H9 (cell line): ENCODE results near the gene TTC28. TPM values are rescaled to one million over a fixed set of nuclear protein-coding genes. Genes with fewer than 3 reads are reported as not detected.
"Not testable (repeated sequence)": the region's sequence is repeated elsewhere in the genome, so short reads cannot be mapped to it uniquely, and the experiment has no call there.

Source experiments
- DNase-seq: peaks from one replicate; pipeline ENCODE4 v3.0.0-alpha.2; 2017
- H2AFZ ChIP-seq: one replicate; pipeline ENCODE4 v1.6.1; 2013; ENCODE audit warnings: mild to moderate bottlenecking, low read length, control low read depth, moderate library complexity
- H2AK5ac ChIP-seq: 2 replicates; pipeline ENCODE4 v1.6.1; 2013; ENCODE audit warnings: low read length, control low read depth, mixed read lengths; ENCODE audit not compliant: insufficient read length
- H2BK120ac ChIP-seq: one replicate; pipeline ENCODE4 v1.6.1; 2013; ENCODE audit warnings: low read depth, mild to moderate bottlenecking, low read length, control low read depth, inconsistent platforms; ENCODE audit not compliant: poor library complexity, severe bottlenecking
- H2BK12ac ChIP-seq: 2 replicates; pipeline ENCODE4 v1.6.1; 2013; ENCODE audit warnings: low read length, control low read depth, mixed read lengths, low read depth; ENCODE audit not compliant: insufficient read length
- H2BK15ac ChIP-seq: 2 replicates; pipeline ENCODE4 v1.6.1; 2013; ENCODE audit warnings: low read depth, low read length, control low read depth
- H2BK20ac ChIP-seq: one replicate; pipeline ENCODE4 v1.6.1; 2013; ENCODE audit warnings: low read depth, mild to moderate bottlenecking, low read length, control low read depth, inconsistent platforms; ENCODE audit not compliant: poor library complexity, severe bottlenecking
- H2BK5ac ChIP-seq: 2 replicates; pipeline ENCODE4 v1.6.1; 2013; ENCODE audit warnings: low read length, control low read depth, mixed read lengths; ENCODE audit not compliant: insufficient read length
- H3K14ac ChIP-seq: 2 replicates; pipeline ENCODE4 v1.6.1; 2013; ENCODE audit warnings: low read length, control low read depth; ENCODE audit not compliant: insufficient read depth
- H3K18ac ChIP-seq: 2 replicates; pipeline ENCODE4 v1.6.1; 2013; ENCODE audit warnings: low read depth, mild to moderate bottlenecking, mixed read lengths, low read length, control low read depth; ENCODE audit not compliant: insufficient read length
- H3K23ac ChIP-seq: 2 replicates; pipeline ENCODE4 v1.6.1; 2013; ENCODE audit warnings: low read length, control low read depth, mixed read lengths, low read depth; ENCODE audit not compliant: insufficient read length
- H3K23me2 ChIP-seq: 2 replicates; pipeline ENCODE4 v1.6.1; 2013; ENCODE audit warnings: low read depth, mild to moderate bottlenecking, mixed read lengths, low read length, control low read depth; ENCODE audit not compliant: insufficient read length, poor library complexity, severe bottlenecking
- H3K27ac ChIP-seq: 2 replicates; pipeline ENCODE4 v1.5.1; 2013; ENCODE audit warnings: low read length, control low read depth, mixed read lengths, low read depth; ENCODE audit not compliant: insufficient read length
- H3K27me3 ChIP-seq: 2 replicates; pipeline ENCODE4 v1.6.1; 2013; ENCODE audit warnings: low read length, control low read depth, inconsistent platforms; ENCODE audit not compliant: insufficient read depth
- H3K4ac ChIP-seq: 2 replicates; pipeline ENCODE4 v1.6.1; 2013; ENCODE audit warnings: low read depth, mild to moderate bottlenecking, control low read depth, inconsistent platforms, low read length, moderate library complexity
- H3K4me1 ChIP-seq: 2 replicates; pipeline ENCODE4 v1.6.1; 2013; ENCODE audit warnings: low read length, control low read depth, inconsistent platforms; ENCODE audit not compliant: insufficient read depth
- H3K4me2 ChIP-seq: 2 replicates; pipeline ENCODE4 v1.6.1; 2013; ENCODE audit warnings: low read length, control low read depth, mixed read lengths; ENCODE audit not compliant: insufficient read length, insufficient read depth
- H3K56ac ChIP-seq: 2 replicates; pipeline ENCODE4 v1.6.1; 2013; ENCODE audit warnings: low read depth, mild to moderate bottlenecking, mixed read lengths, low read length, control low read depth; ENCODE audit not compliant: insufficient read length
- H3K79me1 ChIP-seq: 2 replicates; pipeline ENCODE4 v1.6.1; 2013; ENCODE audit warnings: low read depth, mild to moderate bottlenecking, moderate library complexity, low read length, control low read depth, inconsistent platforms; ENCODE audit not compliant: insufficient read depth, poor library complexity, severe bottlenecking
- H3K79me2 ChIP-seq: 2 replicates; pipeline ENCODE4 v1.6.1; 2013; ENCODE audit warnings: low read length, control low read depth, inconsistent platforms; ENCODE audit not compliant: insufficient read depth
- H3K9ac ChIP-seq: 2 replicates; pipeline ENCODE4 v1.6.1; 2013; ENCODE audit warnings: low read length, control low read depth, mixed read lengths; ENCODE audit not compliant: insufficient read length; ENCODE audit errors: extremely low read depth
- H3K9me3 ChIP-seq: one replicate; pipeline ENCODE4 v1.6.1; 2013; ENCODE audit warnings: low read depth, low read length, inconsistent platforms; ENCODE audit not compliant: control insufficient read depth
- H3T11ph ChIP-seq: one replicate; pipeline ENCODE4 v1.6.1; 2013; ENCODE audit warnings: mild to moderate bottlenecking, low read length, control low read depth, inconsistent platforms
- H4K20me1 ChIP-seq: one replicate; pipeline ENCODE4 v1.6.1; 2013; ENCODE audit not compliant: control insufficient read depth, insufficient read length, insufficient read depth
- H4K5ac ChIP-seq: 2 replicates; pipeline ENCODE4 v1.6.1; 2013; ENCODE audit warnings: low read depth, mild to moderate bottlenecking, mixed read lengths, low read length, control low read depth; ENCODE audit not compliant: insufficient read length
- H4K8ac ChIP-seq: replicated peaks from 2 replicates; pipeline ENCODE4 v1.6.1; 2013; ENCODE audit warnings: low read length, control low read depth, mixed read lengths, low read depth; ENCODE audit not compliant: insufficient read length
- H4K91ac ChIP-seq: 2 replicates; pipeline ENCODE4 v1.6.1; 2013; ENCODE audit warnings: low read depth, mild to moderate bottlenecking, moderate library complexity, mixed read lengths, low read length, control low read depth; ENCODE audit not compliant: insufficient read length
- H3K27ac Mint-ChIP-seq, 3 experiments: 2 replicates in 2 of 3; 3 replicates in 1 of 3; pipeline ENCODE4 v1.8.0; 2020 to 2021; ENCODE audit warnings: mixed read lengths in 3 of 3, mild to moderate bottlenecking in 1 of 3, moderate library complexity in 1 of 3
- H3K27me3 Mint-ChIP-seq: 2 replicates; pipeline ENCODE4 v1.8.0; 2021; ENCODE audit warnings: low read depth, mild to moderate bottlenecking, moderate library complexity, mixed read lengths
- H3K36me3 Mint-ChIP-seq, 3 experiments: 2 replicates in 2 of 3; 3 replicates in 1 of 3; pipeline ENCODE4 v1.8.0; 2020 to 2021; ENCODE audit warnings: low read depth in 3 of 3, mixed read lengths in 3 of 3; ENCODE audit not compliant: insufficient read depth in 1 of 3
- H3K4me1 Mint-ChIP-seq, 2 experiments: 2 replicates each; pipeline ENCODE4 v1.8.0; 2020; ENCODE audit warnings: mixed read lengths in 2 of 2
- H3K4me3 Mint-ChIP-seq, 2 experiments: 2 replicates in 1 of 2; 3 replicates in 1 of 2; pipeline ENCODE4 v1.8.0; 2020 to 2021; ENCODE audit warnings: mild to moderate bottlenecking in 2 of 2, mixed read lengths in 2 of 2, moderate library complexity in 1 of 2
- H3K9me3 Mint-ChIP-seq, 2 experiments: 2 replicates in 1 of 2; 3 replicates in 1 of 2; pipeline ENCODE4 v1.8.0; 2020; ENCODE audit warnings: mild to moderate bottlenecking in 2 of 2, mixed read lengths in 2 of 2, moderate library complexity in 1 of 2
- CTCF ChIP-seq: fragments of 200-600 bp; sonication (generic); conservative IDR thresholded peaks from 3 replicates; pipeline ENCODE4 v1.8.0; 2021; ENCODE audit warnings: antibody characterized with exemption, mild to moderate bottlenecking
- WGBS: extraction: QIAGEN DNeasy Blood & Tissue Kit; methylation state at CpG from one replicate; pipeline ENCODE4 v1.1.7; 2013; ENCODE audit warnings: missing lambda C conversion rate, low lambda C conversion rate, mixed read lengths; ENCODE audit not compliant: insufficient read length; ENCODE audit errors: extremely low coverage; 5-methylcytosine and 5-hydroxymethylcytosine counted together
- total RNA-seq: library from RNA; stranded (reverse); gene quantifications from 2 replicates; pipeline ENCODE4 v1.2.1, GENCODE V29; 2021

Gene TTC28
- total RNA-seq, 1 experiment from 2014 or later = 13.6 TPM

GRCh38 chr22:28568099-28568498 is 111.5 kb downstream of the TTC28 start:
- H3K4me2 ChIP-seq = no peak overlapping the region
- no peak overlapping the region for H2BK120ac ChIP-seq
- H3K27ac Mint-ChIP-seq = no peak overlapping the region
- no peak for DNase-seq
- H3K18ac ChIP-seq = no peak overlapping the region
- no peak overlapping the region for H2AFZ ChIP-seq
- no peaks in the 10 kb centered on the region for H3K27me3 ChIP-seq
- no peak overlapping the region for H3K14ac ChIP-seq
- H3K9me3 Mint-ChIP-seq = no peaks in the 10 kb centered on the region
- no peaks in the 10 kb centered on the region for H3K9me3 ChIP-seq
- H4K20me1 ChIP-seq = no peaks in the 10 kb centered on the region
- no peak overlapping the region for H2BK20ac ChIP-seq
- no peak overlapping the region for H3K27ac ChIP-seq
- H3K4me1 ChIP-seq = no peaks in the 10 kb centered on the region
- H3K4ac ChIP-seq = no peak overlapping the region
- no peak overlapping the region for H3K4me3 Mint-ChIP-seq
- no peak overlapping the region for H3K56ac ChIP-seq
- H3K23ac ChIP-seq = no peak overlapping the region
- no peak overlapping the region for H2BK15ac ChIP-seq
- no peaks in the 10 kb centered on the region for H3K36me3 Mint-ChIP-seq
- TF ChIP-seq CTCF = no peak
- H4K91ac ChIP-seq = no peak overlapping the region
- H4K5ac ChIP-seq = no peak overlapping the region
- H3K9ac ChIP-seq = no peak overlapping the region
- H2BK12ac ChIP-seq = no peak overlapping the region
- H3K27me3 Mint-ChIP-seq = no peaks in the 10 kb centered on the region
- no peaks in the 10 kb centered on the region for H3K23me2 ChIP-seq
- H3K4me1 Mint-ChIP-seq = peaks cover 0 to 3% of the 10 kb centered on the region in 2 experiments; a peak in 2 of 4 replicates
- no peaks in the 10 kb centered on the region for H3K79me1 ChIP-seq
- H2AK5ac ChIP-seq = no peak overlapping the region
- no peak overlapping the region for H3T11ph ChIP-seq
- no peaks in the 10 kb centered on the region for H3K79me2 ChIP-seq
- H2BK5ac ChIP-seq = no peak overlapping the region
- H4K8ac ChIP-seq = no peak overlapping the region

- H3K36me3 Mint-ChIP-seq = not testable (repeated sequence)
These were observed 112.6 kb downstream of the TTC28 start for GRCh38 chr22:28566920-28567499.

More at GRCh38 chr22:28566920-28567499, 112.6 kb downstream of the TTC28 start:
- not testable (repeated sequence) for H2AFZ ChIP-seq, H3K4me2 ChIP-seq, H2BK120ac ChIP-seq, H3K79me1 ChIP-seq, H3K4ac ChIP-seq, H4K8ac ChIP-seq, H2BK20ac ChIP-seq, H3K9me3 Mint-ChIP-seq, H3K79me2 ChIP-seq, H3K4me1 Mint-ChIP-seq, H4K91ac ChIP-seq, H3K23me2 ChIP-seq, H3K56ac ChIP-seq, H3T11ph ChIP-seq, H3K18ac ChIP-seq, H3K27ac Mint-ChIP-seq, H3K14ac ChIP-seq, H2BK12ac ChIP-seq, H3K27ac ChIP-seq, H3K9ac ChIP-seq, H2AK5ac ChIP-seq, H3K27me3 ChIP-seq, H2BK5ac ChIP-seq, H3K23ac ChIP-seq, H3K27me3 Mint-ChIP-seq, DNase-seq, H2BK15ac ChIP-seq, H4K5ac ChIP-seq, H3K4me3 Mint-ChIP-seq, H4K20me1 ChIP-seq, H3K9me3 ChIP-seq, H3K4me1 ChIP-seq
- WGBS = no CpG with 5 or more reads among the region's 12 CpGs
